HG03196 (cell line): ENCODE results near the gene PIGZ.

Experiments used
- ATAC-seq: cut with Tn5 transposase; IDR thresholded peaks from one replicate; pipeline ENCODE4 v1.9.1; 2021; ENCODE audit not compliant: unreplicated experiment

Gene PIGZ, protein sequence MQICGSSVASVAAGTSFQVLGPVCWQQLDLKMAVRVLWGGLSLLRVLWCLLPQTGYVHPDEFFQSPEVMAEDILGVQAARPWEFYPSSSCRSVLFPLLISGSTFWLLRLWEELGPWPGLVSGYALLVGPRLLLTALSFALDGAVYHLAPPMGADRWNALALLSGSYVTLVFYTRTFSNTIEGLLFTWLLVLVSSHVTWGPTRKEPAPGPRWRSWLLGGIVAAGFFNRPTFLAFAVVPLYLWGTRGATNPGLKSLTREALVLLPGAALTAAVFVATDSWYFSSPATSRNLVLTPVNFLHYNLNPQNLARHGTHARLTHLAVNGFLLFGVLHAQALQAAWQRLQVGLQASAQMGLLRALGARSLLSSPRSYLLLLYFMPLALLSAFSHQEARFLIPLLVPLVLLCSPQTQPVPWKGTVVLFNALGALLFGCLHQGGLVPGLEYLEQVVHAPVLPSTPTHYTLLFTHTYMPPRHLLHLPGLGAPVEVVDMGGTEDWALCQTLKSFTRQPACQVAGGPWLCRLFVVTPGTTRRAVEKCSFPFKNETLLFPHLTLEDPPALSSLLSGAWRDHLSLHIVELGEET

GRCh38 chr3:196968233-196969133, at the start of gene PIGZ:
Gene PIGZ, minus strand, starts transcription at chr3:196968833. Its CDS starts 16,802 bp downstream, at chr3:196952031.
- peak; percentile 44 for ATAC-seq

DNA sequence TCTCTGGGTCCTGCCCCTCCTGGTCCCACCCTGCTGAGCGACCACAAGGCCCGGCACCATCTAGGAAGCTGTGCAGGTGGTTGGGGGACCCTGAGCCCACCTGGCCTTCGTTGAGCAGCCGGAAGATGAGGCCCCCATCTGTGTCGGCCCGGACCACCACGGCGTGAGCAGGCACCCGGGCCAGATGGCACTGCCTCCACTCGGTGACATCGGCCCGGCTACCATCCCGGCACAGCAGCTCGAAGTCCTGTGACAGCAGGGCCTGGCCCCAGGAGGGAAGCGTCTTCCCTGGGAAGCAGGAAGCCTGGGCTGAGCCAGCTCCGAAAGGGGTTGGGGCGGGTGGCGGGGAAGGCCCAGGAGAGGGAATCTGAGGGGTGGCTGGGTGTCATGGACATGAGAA, 48.4 kb upstream of the PIGZ start:
- no peak for ATAC-seq

DNA sequence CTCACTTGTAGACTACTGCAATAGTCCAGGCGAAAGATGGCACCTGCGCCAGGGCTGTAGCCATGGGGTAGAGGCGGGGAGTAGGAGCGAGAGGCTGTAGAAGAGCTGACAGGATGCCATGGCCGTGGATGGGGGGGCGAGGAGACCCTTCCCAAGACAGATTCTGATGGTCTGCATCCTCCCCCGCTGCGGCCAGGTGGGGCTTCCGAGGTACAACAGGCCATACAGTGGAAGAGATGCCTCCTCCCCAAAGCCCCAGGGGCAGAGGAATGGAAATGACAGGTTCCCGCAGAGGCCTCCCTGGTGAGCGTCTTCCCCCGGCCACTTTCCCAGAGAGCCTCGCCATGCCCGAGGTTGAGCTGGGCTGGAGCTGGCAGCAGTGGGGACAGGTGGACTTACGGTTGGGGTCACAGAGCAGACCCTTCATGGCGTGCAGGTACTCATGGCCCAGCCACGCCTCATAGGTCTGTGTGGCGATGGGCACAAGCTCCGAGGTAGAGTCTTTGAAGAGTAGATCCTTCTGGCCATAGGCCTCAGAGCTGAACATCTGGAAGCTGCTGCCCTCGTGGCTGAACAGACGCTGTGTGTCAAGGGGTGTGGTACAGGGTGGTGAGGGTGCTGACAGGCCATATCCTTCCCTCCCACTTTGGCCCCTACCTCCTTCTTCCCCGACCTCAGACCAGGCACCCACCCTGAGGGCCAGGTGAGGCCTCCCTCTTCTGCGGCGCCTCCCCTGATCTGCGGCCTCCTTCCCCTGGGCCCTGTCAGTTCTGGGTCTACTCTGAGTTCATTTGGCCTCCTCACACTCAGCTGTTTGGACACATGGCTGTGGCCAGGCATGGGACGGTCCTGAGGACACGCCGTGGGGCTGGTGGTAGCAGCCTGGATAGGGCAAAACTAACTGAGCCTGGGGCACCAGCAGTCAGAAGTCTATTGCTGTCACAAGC, 47.4 kb upstream of the PIGZ start:
- no peak for ATAC-seq

DNA sequence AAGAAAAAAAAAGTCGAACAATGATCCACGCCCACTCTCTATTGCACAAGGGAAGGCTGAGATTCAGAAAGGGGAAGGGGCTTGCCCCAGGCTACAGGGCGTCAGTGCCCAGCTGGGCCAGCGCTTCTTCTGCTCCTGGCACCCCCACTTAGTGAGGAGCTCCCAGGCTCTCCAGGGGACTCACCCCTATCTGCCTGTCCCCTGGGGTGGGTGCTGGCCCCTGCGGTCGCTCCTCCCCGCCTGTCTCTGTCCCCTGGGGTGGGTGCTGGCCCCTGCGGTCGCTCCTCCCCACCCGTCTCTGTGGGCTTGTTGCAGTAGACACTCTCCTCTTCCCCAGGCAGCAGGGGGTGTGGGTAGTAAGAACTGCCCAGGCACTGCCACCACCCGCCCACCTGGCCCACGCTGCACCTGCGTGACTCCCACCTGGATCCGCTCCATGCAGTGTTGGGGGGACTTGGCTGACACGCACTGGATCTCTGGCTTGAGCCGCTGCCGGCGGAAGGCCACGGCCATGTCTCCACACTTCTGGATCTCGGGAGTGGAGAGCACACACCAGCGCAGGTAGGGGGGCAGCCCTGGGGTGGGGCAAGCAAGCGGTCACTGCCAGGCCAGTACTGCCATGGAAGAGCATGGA, 46.4 kb upstream of the PIGZ start:
- no peak for ATAC-seq

DNA sequence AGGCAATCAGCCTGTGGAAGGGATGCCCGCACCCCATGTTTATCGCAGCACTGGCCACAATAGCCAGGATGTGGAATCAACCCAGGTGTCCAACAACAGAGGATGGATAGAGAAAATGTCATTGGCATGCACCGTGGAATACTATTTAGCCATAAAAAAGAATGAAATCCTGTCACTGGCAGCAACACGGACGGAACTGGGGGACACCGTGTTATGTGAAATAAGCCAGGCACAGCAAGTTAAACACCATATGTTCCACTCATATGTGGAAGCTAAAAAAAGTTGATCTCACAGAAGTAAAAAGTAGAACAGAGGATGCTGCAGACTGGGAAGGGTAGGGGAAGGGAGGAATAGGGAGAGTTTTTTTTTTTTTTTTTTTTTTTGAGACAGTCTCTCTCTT, 45.4 kb upstream of the PIGZ start:
- no peak for ATAC-seq

DNA sequence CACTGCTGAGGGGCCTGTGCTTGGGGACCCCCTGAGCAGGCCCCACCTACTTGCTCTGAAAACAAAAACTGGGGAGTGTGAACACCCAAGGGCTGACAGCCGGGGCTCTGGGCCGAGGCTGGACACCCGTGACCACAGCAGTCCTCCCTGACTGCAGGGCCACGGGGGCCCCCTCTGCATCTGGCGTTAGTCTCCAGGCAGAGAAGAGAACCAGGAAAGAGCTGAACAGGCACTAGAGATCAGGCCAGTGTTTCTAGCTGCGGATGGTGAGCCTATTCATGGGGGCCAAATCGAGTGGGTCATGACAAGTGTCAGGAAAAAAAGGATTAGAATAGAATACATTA, 43.9 kb upstream of the PIGZ start:
- no peak for ATAC-seq

DNA sequence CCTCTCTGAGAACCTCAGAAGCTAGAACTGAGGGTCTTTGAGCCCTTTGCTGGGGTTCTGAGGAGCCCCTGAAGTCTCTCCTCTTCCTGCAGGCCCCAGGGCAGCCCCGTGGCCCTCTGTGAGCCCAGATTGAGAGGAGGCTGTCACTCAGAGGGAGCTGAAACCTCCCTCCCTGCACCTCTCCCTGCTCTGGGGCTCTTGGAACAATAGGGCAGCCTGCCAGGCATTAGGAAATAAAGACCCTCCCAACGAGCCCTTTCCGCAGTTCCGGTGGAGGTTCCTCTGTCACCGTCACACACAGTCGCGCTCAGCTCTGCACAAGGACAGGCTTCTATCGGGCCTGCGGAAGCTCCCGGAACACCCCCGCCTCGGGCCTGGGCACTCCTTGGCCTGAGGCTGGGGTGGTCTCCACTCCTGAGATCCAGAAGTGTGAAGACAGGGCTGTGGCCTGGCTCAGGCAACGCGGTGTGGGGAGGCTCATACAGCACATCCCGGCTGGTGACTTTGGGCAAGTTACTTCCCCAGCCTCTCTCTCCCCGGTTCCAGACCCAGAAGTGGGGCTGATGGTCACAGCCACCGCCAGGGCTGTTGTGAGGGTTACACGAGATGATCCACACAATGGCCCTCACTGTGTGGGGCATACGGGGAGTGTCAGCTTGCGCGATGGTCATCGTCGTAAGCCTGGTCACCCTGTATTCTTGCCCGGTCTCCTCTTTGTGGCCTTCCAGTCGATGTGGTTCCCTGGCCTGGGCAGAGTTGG, 43.3 kb upstream of the PIGZ start:
- no peak for ATAC-seq

GRCh38 chr3:197010556-197011351, 42.1 kb upstream of the PIGZ start:
- ATAC-seq: no peak

GRCh38 chr3:197009532-197010019, 40.9 kb upstream of the PIGZ start:
- no peak for ATAC-seq

DNA sequence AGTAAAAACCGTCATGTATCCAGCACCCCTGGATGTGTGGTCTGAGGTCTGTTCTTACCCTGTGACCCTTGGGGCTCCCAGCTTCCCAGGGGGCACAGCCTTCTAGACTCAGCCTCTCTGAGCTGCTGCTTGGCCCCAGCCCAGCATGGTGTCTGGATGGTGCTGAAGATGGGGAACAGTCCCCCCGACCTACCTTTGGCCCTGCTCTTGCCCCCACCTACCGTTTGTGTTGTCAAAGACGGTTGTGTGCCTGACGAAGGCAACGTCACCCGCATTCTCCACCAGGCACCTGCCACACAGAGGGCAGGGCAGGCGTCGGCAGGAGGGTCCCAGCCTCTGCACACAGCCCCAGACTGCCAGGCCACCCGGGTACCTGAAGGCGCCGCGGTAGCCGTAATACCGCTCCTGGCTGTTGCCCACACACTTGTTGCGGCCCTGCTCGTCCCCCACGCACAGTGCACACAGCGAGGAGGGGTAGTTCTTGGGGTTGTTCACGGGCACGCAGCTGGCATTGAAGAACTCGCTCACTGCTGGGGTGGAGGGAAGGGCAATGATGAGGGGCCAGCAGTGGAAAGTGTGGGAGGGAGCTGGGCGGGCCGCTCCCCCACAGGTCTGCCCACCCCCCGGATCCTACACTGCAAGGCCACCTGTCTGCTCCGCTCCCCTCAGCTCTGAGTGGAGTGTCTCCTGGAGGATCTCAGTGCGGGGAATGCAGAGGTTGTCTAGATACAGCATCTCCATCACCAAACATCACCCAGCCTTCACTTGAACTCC, 40.0 kb upstream of the PIGZ start:
- ATAC-seq: no peak

DNA sequence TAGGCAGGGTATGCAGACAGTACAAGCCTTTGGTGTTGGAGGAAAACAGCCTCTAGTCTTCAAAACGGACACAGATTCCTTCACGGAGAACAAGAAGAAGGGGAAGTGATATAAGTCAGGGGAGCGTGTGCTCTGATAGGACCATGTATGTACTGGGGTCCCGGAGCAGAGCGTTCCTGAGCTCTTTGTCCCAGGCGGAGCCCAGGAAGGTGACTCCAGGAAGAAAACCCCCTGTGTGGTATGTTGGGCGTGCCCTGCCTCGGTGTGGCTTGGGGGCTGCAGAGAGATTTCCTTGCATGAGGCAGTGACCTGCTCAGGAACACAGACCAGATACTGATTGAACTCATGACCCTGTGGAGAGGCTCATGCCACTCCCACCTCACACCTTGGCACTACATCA, 39.3 kb upstream of the PIGZ start:
- ATAC-seq: no peak

- ATAC-seq: no peak
These were observed 38.8 kb upstream of the PIGZ start for GRCh38 chr3:197007296-197007940.

- ATAC-seq: no peak
These were observed 38.2 kb upstream of the PIGZ start for GRCh38 chr3:197006860-197007259.

DNA sequence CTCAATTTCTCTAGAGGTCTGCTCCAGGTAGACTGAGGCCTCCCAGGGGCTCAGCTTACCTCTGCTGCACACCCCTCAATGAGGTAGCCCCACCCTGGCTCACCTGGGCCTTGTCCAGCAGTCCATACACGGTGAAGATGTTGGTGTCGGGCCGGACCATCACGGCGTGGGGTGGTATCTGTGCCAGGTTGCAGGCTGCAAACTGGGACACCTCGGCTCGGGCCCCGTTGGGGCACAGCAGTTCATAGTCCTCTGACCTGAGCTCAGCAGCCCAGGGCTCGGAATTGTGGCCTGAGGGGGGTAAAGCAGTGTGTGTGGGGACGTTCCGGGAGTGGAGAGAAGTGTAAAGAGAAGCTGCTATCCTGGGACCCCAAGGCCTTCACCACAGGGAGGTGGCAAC, 37.8 kb upstream of the PIGZ start:
- ATAC-seq: no peak

DNA sequence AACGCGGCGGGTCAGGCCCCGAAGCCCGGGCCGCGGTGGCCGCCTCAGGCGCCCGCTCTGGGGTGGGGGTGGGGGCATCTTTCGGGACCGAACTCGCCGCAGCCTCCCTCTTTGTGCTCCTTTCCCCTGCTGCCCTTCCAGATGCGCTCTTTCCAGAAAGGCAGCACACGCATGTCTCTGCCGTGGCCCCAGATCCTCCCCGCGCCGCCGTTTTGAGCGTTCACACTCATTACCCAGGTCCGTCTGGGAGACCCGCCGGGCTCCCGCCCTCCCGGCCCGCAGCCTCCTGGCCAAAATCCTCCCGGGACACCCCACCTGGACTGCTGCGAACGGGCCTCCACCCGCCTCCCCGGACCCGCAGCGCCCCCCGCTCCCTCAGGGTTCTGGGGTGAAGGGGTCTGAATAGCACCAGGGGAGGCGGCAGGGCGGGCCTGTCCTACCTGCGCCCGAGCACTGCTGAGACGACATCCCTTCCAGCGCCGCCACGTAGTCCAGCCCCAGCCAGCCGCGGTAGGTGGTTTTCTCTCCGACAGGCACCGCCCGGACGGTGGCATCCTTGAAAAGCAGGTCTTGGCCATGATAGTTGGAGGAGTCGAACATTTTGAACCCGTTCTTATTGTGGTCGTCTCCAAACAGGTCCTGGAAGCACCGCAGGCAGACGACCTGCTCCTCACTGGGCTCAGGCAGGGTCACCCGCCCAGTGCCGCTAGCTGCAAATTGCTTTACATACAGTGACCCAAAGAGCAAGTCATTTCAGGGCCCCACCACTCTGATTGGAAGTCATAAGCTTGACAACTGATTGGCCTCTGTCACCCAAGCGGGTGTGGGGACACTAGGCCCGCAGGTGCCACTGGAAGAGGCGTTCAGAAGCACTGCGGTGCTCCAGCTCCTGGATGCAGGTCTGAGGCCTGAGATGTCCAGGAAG, 35.1 kb upstream of the PIGZ start:
- no peak for ATAC-seq
